Hepatocyte (in vitro differentiated cells): ENCODE data around the gene DMD.

ENCODE experiments used
- CTCF ChIP-seq: fragments of 200-600 bp; sonication (generic); IDR thresholded peaks from 2 replicates; pipeline ENCODE4 v1.5.1; 2016; ENCODE audit warnings: antibody characterized with exemption, mild to moderate bottlenecking; ENCODE audit not compliant: poor library complexity
- EZH2 ChIP-seq: fragments of 200-600 bp; sonication (generic); IDR thresholded peaks from 2 replicates; pipeline ENCODE4 v1.6.1; 2016; ENCODE audit warnings: antibody characterized with exemption, mild to moderate bottlenecking, borderline replicate concordance
- EZH2phosphoT487 ChIP-seq: fragments of 200-600 bp; sonication (generic); IDR thresholded peaks from one replicate; pipeline ENCODE4 v1.6.1; 2018; ENCODE audit warnings: antibody characterized with exemption, mild to moderate bottlenecking, low read depth, moderate library complexity; ENCODE audit not compliant: unreplicated experiment, severe bottlenecking

GRCh38 chrX:31279359-31279758 is 1932.0 kb downstream of the DMD start:
- TF ChIP-seq EZH2 (no peak), CTCF (peak; percentile 25), EZH2phosphoT487 (no peak)
